ENCODE data around the gene APOL1.

APOL1 gene

DNA sequence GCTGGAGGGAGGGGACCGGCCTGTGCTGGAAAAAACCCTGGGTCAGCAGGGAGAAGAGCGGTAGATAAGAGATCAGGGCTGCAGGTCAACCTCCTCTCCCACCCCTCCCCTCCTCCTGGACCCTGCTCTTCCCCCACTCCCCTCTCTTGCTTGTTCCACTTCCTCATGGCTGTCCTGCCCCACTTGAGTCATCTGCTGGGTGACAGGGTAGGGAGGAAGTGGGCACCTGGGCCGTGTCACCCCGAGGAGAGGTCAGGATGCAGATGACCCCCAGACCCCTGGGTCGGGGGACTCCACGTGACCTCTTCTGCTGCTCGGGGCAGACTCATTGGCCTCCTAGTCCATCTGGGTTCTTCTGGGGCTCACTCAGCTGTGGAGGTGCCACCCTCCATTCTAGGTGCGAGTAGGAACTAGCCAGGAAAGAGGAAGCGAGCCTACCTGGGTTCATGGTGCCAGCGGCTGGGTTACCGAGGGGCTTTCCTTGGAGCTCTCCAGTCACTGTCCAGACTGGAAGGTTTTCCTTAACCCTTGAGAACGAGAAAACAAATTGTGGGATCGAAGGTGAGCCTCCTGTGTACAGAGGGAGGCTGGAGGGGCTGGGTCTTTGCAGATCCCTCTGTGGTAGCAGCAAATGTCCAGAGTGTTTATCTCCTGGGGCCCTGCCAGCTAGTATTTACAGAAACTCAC is 20.1 kb upstream of the APOL1 start:
- in situ Hi-C loops (cut with MboI; ENCODE audit: low pct_unique_long_range_greater_than_20kb, low sequenced_read_pairs, unreplicated experiment), result no loop called here
- DNase-seq (ENCODE audit: low spot score), result no peak
- no peak for TF ChIP-seq CTCF (IDR thresholded peaks at IDR 0.05; ENCODE audit: extremely low read depth, insufficient read depth, missing control alignments)

DNA sequence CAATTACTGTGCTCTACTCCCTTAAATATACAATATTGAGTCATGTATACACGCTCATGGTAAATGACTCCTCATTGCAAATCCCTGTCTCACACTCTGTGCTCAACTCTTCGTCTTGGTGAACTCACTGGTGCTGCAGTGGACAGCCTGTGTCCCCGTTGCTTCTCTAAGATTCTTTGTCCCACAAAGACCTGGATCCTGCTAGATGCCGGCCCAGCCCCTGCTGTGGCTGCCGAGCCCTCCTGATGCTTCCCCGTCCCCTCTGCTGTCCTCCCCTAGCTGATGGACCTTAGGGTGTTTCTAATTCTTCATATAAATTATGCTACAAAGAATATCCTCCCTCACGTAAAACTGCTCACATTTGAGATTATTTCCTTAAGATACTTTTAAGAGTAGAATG is 19.1 kb upstream of the APOL1 start:
- in situ Hi-C loops (cut with MboI; ENCODE audit: low pct_unique_long_range_greater_than_20kb, low sequenced_read_pairs, unreplicated experiment), result no loop called here
- no peak for TF ChIP-seq CTCF (IDR thresholded peaks at IDR 0.05; ENCODE audit: extremely low read depth, insufficient read depth, missing control alignments)
- DNase-seq (ENCODE audit: low spot score), result no peak

DNA sequence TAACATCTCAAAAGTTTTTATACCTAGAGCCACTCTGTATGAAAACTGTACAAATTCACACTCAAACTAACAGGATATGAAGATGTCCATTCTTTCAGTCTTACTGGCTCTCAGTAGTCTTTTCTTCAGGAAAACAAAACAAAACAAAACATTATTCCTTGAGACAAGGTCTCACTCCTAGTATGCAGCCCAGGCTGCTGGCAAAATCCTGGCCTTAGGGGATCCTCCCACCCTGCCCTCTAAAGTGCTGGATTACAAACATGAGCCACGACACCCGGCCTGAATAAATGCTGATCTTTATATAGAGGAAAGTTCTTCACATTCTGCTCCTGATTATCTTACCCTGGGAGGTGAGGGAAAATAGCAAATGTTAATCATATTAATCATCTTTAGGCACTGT is 18.7 kb upstream of the APOL1 start:
- in situ Hi-C loops (cut with MboI; ENCODE audit: low pct_unique_long_range_greater_than_20kb, low sequenced_read_pairs, unreplicated experiment), result no loop called here
- TF ChIP-seq CTCF (IDR thresholded peaks at IDR 0.05; ENCODE audit: extremely low read depth, insufficient read depth, missing control alignments), result no peak
- no peak for DNase-seq (ENCODE audit: low spot score)

GRCh38 chr22:36234919-36235318 is 18.0 kb upstream of the APOL1 start:
- in situ Hi-C loops (cut with MboI; ENCODE audit: low pct_unique_long_range_greater_than_20kb, low sequenced_read_pairs, unreplicated experiment), result no loop called here
- DNase-seq (ENCODE audit: low spot score), result no peak
- no peak for TF ChIP-seq CTCF (IDR thresholded peaks at IDR 0.05; ENCODE audit: extremely low read depth, insufficient read depth, missing control alignments)

DNA sequence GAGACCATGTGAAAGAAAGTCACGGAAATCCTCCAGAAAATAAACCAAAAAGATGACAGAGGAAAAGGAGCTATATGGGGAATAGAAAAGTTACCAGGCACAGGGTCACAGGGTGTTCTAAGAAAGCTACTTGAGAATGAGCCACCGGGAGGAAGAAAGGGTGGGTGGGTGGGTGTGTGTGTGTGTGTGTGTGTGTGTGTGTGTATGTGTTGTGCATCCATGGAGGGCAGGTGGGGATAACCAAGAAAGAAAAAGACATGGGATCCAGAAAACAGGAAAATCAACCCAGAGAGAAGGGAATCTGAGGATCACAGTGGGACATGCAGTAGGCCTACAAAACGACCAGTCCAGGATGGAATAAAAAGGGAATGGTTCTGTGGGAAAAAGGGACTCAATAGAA is 17.3 kb upstream of the APOL1 start:
- TF ChIP-seq CTCF (IDR thresholded peaks at IDR 0.05; ENCODE audit: extremely low read depth, insufficient read depth, missing control alignments), result no peak
- no peak for DNase-seq (ENCODE audit: low spot score)
- in situ Hi-C loops (cut with MboI; ENCODE audit: low pct_unique_long_range_greater_than_20kb, low sequenced_read_pairs, unreplicated experiment), result no loop called here

GRCh38 chr22:36236388-36237319 is 16.3 kb upstream of the APOL1 start:
- in situ Hi-C loops (cut with MboI; ENCODE audit: low pct_unique_long_range_greater_than_20kb, low sequenced_read_pairs, unreplicated experiment), result no loop called here
- DNase-seq (ENCODE audit: low spot score), result no peak
- TF ChIP-seq CTCF (IDR thresholded peaks at IDR 0.05; ENCODE audit: extremely low read depth, insufficient read depth, missing control alignments), result no peak
